HG03342 (cell line): ENCODE data around the gene PRDX6.
"Not testable (repeated sequence)": the region's sequence is repeated elsewhere in the genome, so short reads cannot be mapped to it uniquely, and the experiment has no call there.

Experiments
- ATAC-seq: cut with Tn5 transposase; IDR thresholded peaks from one replicate; pipeline ENCODE4 v1.9.1; 2021; ENCODE audit warnings: mild to moderate bottlenecking, moderate library complexity; ENCODE audit not compliant: unreplicated experiment

Gene PRDX6

DNA sequence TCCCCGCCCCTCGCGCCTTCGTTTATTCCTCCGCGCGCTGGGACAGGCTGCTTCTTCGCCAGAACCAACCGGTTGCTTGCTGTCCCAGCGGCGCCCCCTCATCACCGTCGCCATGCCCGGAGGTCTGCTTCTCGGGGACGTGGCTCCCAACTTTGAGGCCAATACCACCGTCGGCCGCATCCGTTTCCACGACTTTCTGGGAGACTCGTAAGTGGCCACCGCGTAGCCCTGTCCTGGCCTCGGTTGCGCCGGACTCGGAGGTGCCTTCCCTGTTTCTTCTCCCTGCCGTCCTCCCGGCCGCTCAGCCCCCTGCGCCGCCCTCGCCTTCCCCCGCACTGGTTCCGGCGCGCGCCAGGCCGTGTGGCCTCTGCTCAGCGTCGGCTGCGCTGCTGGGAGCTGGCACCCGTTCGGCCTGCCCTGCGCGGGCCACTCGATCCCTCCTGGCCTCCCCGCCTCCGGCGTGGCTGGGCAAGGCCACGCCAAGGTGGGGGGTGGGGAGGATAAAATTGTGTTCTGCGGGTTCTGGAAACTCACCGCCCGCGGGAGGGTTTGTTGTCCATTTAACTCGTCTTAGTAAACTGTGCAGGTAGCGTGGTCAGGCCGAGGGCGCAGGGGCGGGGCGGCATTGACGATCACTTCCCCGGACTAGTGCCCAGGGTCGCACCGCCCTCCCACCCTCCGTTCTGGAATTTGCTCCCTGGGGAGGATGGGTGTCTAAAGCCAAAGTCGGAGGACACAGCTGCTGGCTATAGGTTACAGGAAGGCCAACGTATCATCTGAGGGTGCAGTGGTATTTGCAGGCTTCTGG lies at the start of gene PRDX6:
Gene PRDX6 (plus strand): TSS at position 50 of the 808 bp plus-strand sequence. CDS start 63 bp downstream, at position 113.
- ATAC-seq = peak; percentile 54

GRCh38 chr1:173429471-173430402 lies 47.4 kb upstream of the PRDX6 start:
- peak; percentile 58 for ATAC-seq

DNA sequence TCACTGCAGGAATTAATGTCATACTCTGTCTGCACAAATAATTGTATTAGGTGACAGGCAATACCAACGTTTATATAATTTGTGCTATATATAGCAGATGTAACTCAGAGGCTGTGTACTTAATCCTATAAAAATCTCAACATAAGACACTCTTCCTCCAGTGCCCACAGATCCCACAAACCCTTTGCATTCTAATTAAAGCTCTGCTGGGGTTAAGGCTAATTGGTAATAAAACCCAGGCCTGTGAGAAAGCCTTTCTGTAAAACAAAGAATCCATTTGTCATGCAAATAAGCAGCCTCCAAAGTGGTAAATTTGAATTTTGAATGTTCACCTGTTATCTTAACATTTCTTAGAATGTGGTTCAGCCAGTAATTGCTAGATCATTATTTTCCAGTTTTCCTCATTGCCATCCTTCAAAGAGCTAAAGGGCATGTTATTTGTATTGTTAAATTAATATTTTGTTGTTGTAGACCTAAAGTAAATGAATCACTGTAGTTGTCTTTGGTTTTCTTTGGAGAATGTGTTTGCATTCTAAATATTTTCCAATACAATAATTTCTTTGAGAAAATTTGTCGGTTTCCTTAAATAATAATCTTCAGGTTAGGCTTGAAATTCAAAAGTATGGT lies 46.3 kb upstream of the PRDX6 start:
- ATAC-seq = no peak

- peak; percentile 63 for ATAC-seq
Measured at GRCh38 chr1:173431304-173432045, 45.7 kb upstream of the PRDX6 start.

GRCh38 chr1:173432331-173432730 lies 44.8 kb upstream of the PRDX6 start:
- no peak for ATAC-seq

DNA sequence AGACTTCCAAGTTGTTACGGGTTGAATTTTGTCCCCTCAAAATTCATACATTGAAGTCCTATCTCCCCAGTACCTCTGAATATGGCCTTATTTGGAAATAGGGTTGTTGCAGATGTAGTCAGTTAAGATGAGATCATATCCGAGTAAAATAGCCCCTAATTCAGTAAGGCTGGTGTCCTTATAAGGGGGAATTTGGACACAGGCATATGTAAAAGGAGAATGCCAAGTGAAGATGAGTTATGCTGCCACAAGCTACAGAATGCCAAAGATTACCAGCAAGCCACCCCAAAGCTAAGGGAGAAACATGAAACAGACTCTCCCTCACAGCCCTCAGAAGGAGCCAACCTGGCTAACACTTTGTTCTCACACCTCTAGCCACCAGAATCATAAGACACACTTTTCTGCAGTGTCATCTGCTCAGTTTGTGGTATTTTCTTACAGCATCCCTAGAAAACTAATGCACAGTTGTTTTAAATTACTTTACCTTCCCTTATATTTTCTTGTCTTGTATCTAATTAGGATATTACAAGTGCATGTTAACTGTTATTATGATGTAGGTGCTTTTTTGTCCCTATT lies 43.3 kb upstream of the PRDX6 start:
- ATAC-seq = no peak

GRCh38 chr1:173436841-173437428 lies 40.2 kb upstream of the PRDX6 start:
- no peak for ATAC-seq

DNA sequence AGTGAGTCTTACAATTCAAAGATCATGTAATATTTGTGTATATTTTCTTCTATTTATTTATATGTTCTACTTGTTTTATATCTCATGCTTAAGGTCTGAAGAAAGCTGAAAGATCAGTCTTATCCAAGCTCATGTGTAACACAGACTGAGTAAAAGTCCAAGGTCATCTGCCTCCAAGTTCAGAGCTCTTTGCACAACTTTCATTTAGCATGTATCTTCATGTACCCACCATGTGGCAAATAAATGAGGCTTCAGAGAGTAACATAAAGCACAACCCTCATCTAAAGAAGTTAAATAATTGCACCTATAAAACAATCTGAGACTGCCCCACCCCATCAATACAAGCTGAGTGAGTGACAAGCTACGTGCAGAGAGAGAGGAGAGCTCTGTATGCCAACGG lies 38.5 kb upstream of the PRDX6 start:
- no peak for ATAC-seq

GRCh38 chr1:173440430-173440829 lies 36.7 kb upstream of the PRDX6 start:
- no peak for ATAC-seq

GRCh38 chr1:173444757-173445156 lies 32.4 kb upstream of the PRDX6 start:
- ATAC-seq = no peak

DNA sequence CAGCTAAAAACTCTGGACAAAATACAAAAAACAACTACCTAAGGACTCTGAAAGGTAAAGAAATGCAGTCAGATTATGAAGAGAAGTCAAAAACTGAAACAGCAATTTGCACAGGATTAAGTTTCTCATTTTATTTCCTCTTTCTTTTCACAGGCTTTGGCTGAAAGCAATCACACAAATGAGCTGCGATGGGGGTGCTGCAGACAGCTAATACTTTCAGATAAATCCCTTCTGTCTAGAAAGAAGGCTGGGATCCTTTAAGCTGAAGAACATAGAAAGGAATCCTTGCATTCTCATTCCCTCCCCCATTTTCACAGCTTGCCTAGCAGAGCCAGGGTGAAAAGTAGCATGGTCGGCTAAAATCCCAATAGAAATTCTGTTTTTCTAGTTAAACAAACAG lies 32.0 kb upstream of the PRDX6 start:
- ATAC-seq = no peak

GRCh38 chr1:173445656-173446055 lies 31.5 kb upstream of the PRDX6 start:
- no peak for ATAC-seq

DNA sequence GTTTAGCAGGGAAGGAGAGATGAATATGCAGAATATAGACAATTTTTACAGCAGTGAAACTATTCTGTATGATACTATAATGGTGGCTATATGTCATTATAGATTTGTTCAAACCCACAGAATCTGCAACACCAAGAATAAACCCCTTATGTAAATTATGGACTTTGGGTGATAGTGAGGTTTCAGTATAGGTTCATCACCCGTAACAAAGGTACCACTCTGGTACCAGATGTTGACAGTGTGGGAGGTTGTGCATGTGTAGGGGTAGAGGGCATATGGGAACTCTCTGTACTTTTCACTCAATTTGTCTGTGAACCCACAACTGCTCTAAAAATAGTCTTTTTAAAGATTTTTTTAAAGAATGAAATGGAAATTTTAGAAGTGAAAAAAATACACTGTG lies 29.9 kb upstream of the PRDX6 start:
- ATAC-seq = no peak

- ATAC-seq = no peak
Measured at GRCh38 chr1:173448945-173449344, 28.2 kb upstream of the PRDX6 start.

DNA sequence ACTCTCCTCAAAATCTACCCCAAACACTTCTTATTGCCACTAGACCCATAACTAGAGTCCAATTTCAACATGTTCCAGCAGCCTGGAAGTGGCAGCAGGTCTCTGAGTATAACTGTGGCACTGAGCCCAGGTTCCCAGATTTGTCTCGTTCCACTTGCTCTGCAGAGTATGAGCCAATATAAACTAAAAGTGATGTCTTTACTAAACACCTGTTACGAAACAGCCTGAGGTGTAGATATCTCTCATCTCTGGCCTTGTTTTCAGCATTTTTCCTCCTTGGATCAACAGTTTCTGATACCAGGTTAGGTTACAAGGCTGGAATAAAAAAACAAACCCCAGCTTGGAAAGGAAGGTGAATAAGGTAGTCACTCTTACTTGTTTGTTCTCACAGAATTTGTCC lies 25.2 kb upstream of the PRDX6 start:
- no peak for ATAC-seq

GRCh38 chr1:173453982-173454381 lies 23.2 kb upstream of the PRDX6 start:
- no peak for ATAC-seq

- ATAC-seq = no peak
Measured at GRCh38 chr1:173454966-173455524, 22.1 kb upstream of the PRDX6 start.

- ATAC-seq = no peak
Measured at GRCh38 chr1:173459885-173460284, 17.2 kb upstream of the PRDX6 start.

DNA sequence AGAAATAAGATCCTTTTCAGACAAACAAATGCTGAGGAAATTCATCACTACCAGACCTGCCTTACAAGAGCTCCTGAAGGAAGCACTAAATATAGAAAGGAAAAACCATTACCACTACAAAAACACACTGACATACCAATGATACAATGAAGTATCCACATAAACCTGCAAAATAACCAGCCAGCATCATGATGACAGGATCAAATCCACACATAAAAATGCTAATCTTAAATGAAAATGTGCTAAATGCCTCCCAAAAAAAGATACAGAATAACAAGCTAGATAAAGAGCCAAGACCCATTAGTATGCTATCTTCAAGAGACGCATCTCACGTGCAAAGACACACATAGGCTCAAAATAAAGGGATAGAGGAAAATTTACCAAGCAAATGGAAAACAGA lies 14.5 kb upstream of the PRDX6 start:
- not testable (repeated sequence) for ATAC-seq

GRCh38 chr1:173464185-173464584 lies 12.9 kb upstream of the PRDX6 start:
- ATAC-seq = not testable (repeated sequence)
